Measurements from ENCODE around the gene FXR1.

Gene FXR1

DNA sequence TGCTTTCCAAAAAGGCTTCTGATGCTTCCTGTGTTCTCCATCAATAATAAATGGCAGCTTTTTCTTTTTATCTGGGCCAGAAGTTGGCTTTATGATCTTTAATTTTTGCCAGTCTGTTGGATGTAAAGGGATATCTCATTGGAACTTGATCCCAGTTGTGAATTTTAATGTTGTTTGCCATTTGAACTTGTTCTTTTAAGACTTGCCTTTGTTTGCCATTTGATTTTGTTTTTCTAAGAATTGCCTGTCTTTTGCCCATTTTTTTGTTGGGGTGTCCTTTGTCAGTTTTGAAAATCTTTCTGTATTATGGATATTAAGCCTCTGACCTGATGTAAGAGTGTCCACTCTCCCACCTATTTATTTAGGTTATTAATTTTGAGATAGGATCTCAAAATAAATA lies 9.8 kb downstream of the FXR1 start:
- no peak overlapping the region for H3K27ac ChIP-seq

DNA sequence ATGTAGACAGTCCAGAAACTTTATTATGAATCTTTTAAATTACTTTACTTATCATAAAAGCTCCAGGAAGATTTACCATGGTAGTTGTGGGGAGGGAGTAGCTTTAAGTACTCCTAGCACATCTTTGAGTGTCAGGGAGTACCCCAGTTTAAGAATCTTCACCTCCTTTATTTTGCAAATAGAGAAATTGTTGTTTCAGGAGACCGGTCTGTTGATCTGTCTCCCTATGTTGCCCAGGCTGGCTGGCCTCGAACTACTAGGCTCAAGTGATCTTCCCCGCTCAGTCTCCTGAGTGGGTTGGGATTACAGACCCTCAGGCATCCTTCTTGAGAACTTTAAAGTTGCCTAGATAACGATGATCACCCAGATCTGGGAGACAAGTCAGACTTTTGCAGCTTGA lies 11.1 kb downstream of the FXR1 start:
- no peak overlapping the region for H3K27ac ChIP-seq
- no peak for TF ChIP-seq ZFX (IDR thresholded peaks at IDR 0.05)
- TF ChIP-seq, protein P1, sequence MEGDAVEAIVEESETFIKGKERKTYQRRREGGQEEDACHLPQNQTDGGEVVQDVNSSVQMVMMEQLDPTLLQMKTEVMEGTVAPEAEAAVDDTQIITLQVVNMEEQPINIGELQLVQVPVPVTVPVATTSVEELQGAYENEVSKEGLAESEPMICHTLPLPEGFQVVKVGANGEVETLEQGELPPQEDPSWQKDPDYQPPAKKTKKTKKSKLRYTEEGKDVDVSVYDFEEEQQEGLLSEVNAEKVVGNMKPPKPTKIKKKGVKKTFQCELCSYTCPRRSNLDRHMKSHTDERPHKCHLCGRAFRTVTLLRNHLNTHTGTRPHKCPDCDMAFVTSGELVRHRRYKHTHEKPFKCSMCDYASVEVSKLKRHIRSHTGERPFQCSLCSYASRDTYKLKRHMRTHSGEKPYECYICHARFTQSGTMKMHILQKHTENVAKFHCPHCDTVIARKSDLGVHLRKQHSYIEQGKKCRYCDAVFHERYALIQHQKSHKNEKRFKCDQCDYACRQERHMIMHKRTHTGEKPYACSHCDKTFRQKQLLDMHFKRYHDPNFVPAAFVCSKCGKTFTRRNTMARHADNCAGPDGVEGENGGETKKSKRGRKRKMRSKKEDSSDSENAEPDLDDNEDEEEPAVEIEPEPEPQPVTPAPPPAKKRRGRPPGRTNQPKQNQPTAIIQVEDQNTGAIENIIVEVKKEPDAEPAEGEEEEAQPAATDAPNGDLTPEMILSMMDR (conservative IDR thresholded peaks at IDR 0.05), result no peak

More for the DNA sequence above, 9.8 kb downstream of the FXR1 start:
- no peak for TF ChIP-seq ZFX (IDR thresholded peaks at IDR 0.05)
- TF ChIP-seq, protein P1 (conservative IDR thresholded peaks at IDR 0.05), result no peak

DNA sequence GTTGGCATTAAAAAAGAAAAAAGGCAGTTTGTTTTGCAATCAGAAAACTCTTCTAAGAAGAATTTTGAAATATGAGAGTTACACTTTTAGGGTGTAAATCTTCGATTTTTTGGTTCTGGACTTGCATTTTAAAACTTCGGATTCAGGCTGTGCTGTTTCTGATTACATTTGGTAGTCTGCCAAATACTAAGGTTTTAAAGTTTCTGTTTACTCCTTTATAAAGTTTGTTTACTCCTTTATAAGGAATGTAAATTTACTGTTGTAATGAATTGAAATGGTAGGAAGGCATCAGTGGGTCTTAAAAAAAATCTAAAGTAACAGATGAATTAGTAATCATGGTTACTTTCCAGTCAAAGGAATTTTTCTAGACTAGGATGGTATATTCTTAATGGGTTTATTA lies 14.1 kb downstream of the FXR1 start:
- no peak overlapping the region for H3K27ac ChIP-seq
- no peak for TF ChIP-seq ZFX (IDR thresholded peaks at IDR 0.05)
- TF ChIP-seq, protein P1 (conservative IDR thresholded peaks at IDR 0.05), result no peak

DNA sequence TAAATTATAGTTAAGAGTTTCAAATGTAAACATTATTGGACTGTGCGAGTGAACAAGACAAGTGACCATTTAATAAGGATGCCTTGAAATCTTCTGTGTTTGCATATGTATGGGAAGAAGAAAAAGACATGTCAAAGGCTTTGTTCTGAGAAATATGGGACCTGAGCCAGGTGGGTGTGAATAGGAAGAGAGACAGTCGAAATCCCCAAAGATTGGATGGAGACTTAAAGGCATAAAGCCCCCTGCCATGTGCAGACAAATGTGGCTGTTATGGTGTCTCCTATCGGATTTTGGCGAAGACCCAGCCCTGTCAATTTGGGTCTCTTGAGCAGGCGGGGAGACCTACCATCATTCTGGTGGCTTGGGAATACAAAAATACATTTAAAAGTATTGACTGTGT lies 16.9 kb downstream of the FXR1 start:
- no peak overlapping the region for H3K27ac ChIP-seq
- TF ChIP-seq, protein P1 (conservative IDR thresholded peaks at IDR 0.05), result no peak
- TF ChIP-seq ZFX (IDR thresholded peaks at IDR 0.05), result no peak

DNA sequence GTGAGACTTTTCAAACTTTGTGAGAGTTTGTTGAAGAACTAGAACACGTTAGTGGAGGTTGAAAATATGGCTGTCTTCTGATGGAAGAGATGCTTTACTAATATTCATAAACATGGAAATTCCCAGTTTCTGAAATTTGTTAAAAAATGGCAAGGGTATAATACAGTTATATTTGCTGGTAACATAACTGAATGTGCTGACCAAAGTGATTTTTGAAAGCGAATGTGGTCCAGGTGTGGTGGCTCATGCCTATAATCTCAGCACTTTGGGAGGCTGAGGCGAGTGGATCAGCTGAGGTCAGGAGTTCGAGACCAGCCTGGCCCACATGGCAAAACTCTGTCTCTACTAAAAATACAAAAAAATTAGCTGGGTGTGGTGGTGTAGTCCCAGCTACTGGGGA lies 18.1 kb downstream of the FXR1 start:
- no peak for TF ChIP-seq ZFX (IDR thresholded peaks at IDR 0.05)
- TF ChIP-seq, protein P1 (conservative IDR thresholded peaks at IDR 0.05), result no peak
- H3K27ac ChIP-seq, result no peak overlapping the region

DNA sequence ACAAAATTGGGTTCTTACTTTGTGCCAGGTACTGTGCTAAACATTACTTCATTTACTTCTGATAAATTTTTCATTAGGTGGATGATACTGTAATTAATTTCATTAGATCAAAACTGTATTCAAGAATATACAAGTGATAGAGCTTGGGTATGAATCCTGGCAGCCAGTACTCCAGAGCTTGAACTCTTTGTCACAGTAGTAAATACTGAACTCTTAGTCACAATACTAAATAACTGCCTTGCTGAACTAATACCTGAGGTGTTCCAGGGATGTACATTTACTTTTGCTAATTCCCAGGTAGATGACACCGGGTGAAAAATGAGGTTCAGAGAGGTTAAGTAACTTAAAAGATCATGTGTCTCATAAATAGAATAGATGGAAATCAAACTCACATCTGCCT lies 20.3 kb downstream of the FXR1 start:
- TF ChIP-seq ZFX (IDR thresholded peaks at IDR 0.05), result no peak
- TF ChIP-seq, protein P1 (conservative IDR thresholded peaks at IDR 0.05), result no peak
- no peak overlapping the region for H3K27ac ChIP-seq

DNA sequence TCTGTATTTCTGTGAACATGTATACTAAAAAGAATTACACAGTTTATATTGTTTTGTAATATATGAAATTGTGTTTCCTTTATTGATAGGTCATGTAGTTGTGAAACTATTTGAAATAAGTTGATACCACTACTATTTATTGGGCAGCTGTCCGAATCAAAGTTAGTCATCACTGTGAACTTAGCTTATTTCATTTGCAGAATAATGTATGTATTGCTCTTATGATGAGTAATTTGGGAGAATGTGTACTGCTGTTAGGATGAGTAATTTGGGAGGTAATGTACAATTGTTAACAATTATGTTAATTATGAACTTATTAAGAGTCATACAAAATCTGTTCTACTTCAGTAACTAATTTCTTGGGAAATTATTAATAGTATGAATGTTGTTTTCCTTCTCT lies 22.2 kb downstream of the FXR1 start:
- H3K27ac ChIP-seq, result no peak overlapping the region
- no peak for TF ChIP-seq ZFX (IDR thresholded peaks at IDR 0.05)
- TF ChIP-seq, protein P1 (conservative IDR thresholded peaks at IDR 0.05), result no peak
